ENCODE measurements around the gene ABCA7.
A peak's percentile ranks its signal among the peaks of the same experiment; 100 is the strongest.

The ABCA7 gene

GRCh38 chr19:1039646-1040475 is at the start of gene ABCA7:
TSS of gene ABCA7 (plus strand) at chr19:1040107. CDS start at chr19:1041362, 1,255 bp downstream.
- ATAC-seq (replicated peaks; ENCODE audit: extremely low read depth, poor library complexity, severe bottlenecking) (peak; percentile 96), DNase-seq (ENCODE audit: low spot score in 2 of 2) (peak; percentile 98 to 99)
- Mint-ChIP-seq H3K27ac (ENCODE audit: low read depth) (peak within 1 kb of the TSS; percentile 83), H3K36me3 (ENCODE audit: insufficient read depth) (peaks cover 64% of the 10 kb centered on the region), H3K4me3 (peak within 1 kb of the TSS; percentile 97), H3K27me3 (no peaks in the 10 kb centered on the region), H3K4me1 (peaks cover 47% of the 10 kb centered on the region), H3K9me3 (no peaks in the 10 kb centered on the region)

- H3K36me3 Mint-ChIP-seq (ENCODE audit: insufficient read depth): peaks cover 11% of the 10 kb centered on the region
- H3K4me1 Mint-ChIP-seq: peaks cover 8% of the 10 kb centered on the region
Measured at GRCh38 chr19:990119-990571, 49.8 kb upstream of the ABCA7 start.

GRCh38 chr19:990746-991145 is 49.2 kb upstream of the ABCA7 start:
- H3K9me3 Mint-ChIP-seq: no peaks in the 10 kb centered on the region
- H3K36me3 Mint-ChIP-seq (ENCODE audit: insufficient read depth): peaks cover 11% of the 10 kb centered on the region
- peak overlapping the region; percentile 10 for H3K27ac Mint-ChIP-seq (ENCODE audit: low read depth)
- H3K4me1 Mint-ChIP-seq: peaks cover 8% of the 10 kb centered on the region
- H3K4me3 Mint-ChIP-seq: no peak overlapping the region
- ATAC-seq (replicated peaks; ENCODE audit: extremely low read depth, poor library complexity, severe bottlenecking) (no peak), DNase-seq (ENCODE audit: low spot score in 2 of 2) (no peak)
- H3K27me3 Mint-ChIP-seq: no peaks in the 10 kb centered on the region

More at GRCh38 chr19:990119-990571, 49.8 kb upstream of the ABCA7 start:
- DNase-seq (ENCODE audit: low spot score in 2 of 2) (no peak), ATAC-seq (replicated peaks; ENCODE audit: extremely low read depth, poor library complexity, severe bottlenecking) (no peak)
- H3K27ac Mint-ChIP-seq (ENCODE audit: low read depth): no peak overlapping the region
- H3K4me3 Mint-ChIP-seq: no peak overlapping the region
- H3K27me3 Mint-ChIP-seq: no peaks in the 10 kb centered on the region
- H3K9me3 Mint-ChIP-seq: no peaks in the 10 kb centered on the region

- peaks cover 12% of the 10 kb centered on the region for H3K4me1 Mint-ChIP-seq
- no peak for DNase-seq (ENCODE audit: low spot score in 2 of 2)
- peak overlapping the region; percentile 10 for H3K27ac Mint-ChIP-seq (ENCODE audit: low read depth)
- H3K9me3 Mint-ChIP-seq: no peaks in the 10 kb centered on the region
- peaks cover 13% of the 10 kb centered on the region for H3K36me3 Mint-ChIP-seq (ENCODE audit: insufficient read depth)
- H3K4me3 Mint-ChIP-seq: no peak overlapping the region
- ATAC-seq (replicated peaks; ENCODE audit: extremely low read depth, poor library complexity, severe bottlenecking): peak; percentile 45
- no peaks in the 10 kb centered on the region for H3K27me3 Mint-ChIP-seq
Measured at GRCh38 chr19:991174-991931, 48.6 kb upstream of the ABCA7 start.

GRCh38 chr19:991932-992669 is 47.8 kb upstream of the ABCA7 start:
- Mint-ChIP-seq H3K9me3 (no peaks in the 10 kb centered on the region), H3K27me3 (no peaks in the 10 kb centered on the region), H3K4me3 (no peak overlapping the region), H3K4me1 (peaks cover 18% of the 10 kb centered on the region), H3K27ac (ENCODE audit: low read depth) (no peak overlapping the region), H3K36me3 (ENCODE audit: insufficient read depth) (peaks cover 18% of the 10 kb centered on the region)
- DNase-seq (ENCODE audit: low spot score in 2 of 2) (no peak), ATAC-seq (replicated peaks; ENCODE audit: extremely low read depth, poor library complexity, severe bottlenecking) (no peak)

- Mint-ChIP-seq H3K9me3 (no peaks in the 10 kb centered on the region), H3K4me3 (no peak overlapping the region), H3K27ac (ENCODE audit: low read depth) (no peak overlapping the region), H3K36me3 (ENCODE audit: insufficient read depth) (peaks cover 16% of the 10 kb centered on the region), H3K4me1 (peaks cover 18% of the 10 kb centered on the region), H3K27me3 (no peaks in the 10 kb centered on the region)
- no peak for ATAC-seq (replicated peaks; ENCODE audit: extremely low read depth, poor library complexity, severe bottlenecking)
- DNase-seq (ENCODE audit: low spot score in 2 of 2): no peak
Measured at GRCh38 chr19:992670-993055, 47.2 kb upstream of the ABCA7 start.

GRCh38 chr19:993361-993830 is 46.5 kb upstream of the ABCA7 start:
- Mint-ChIP-seq H3K36me3 (ENCODE audit: insufficient read depth) (peaks cover 16% of the 10 kb centered on the region), H3K4me3 (no peak overlapping the region), H3K9me3 (no peaks in the 10 kb centered on the region), H3K27me3 (peaks cover 2% of the 10 kb centered on the region), H3K27ac (ENCODE audit: low read depth) (no peak overlapping the region), H3K4me1 (peaks cover 18% of the 10 kb centered on the region)
- DNase-seq (ENCODE audit: low spot score in 2 of 2): no peak
- no peak for ATAC-seq (replicated peaks; ENCODE audit: extremely low read depth, poor library complexity, severe bottlenecking)

GRCh38 chr19:993831-994393 is 46.0 kb upstream of the ABCA7 start:
- ATAC-seq (replicated peaks; ENCODE audit: extremely low read depth, poor library complexity, severe bottlenecking): no peak
- no peak for DNase-seq (ENCODE audit: low spot score in 2 of 2)
- Mint-ChIP-seq H3K4me3 (no peak overlapping the region), H3K9me3 (no peaks in the 10 kb centered on the region), H3K36me3 (ENCODE audit: insufficient read depth) (peaks cover 16% of the 10 kb centered on the region), H3K4me1 (peaks cover 15% of the 10 kb centered on the region), H3K27ac (ENCODE audit: low read depth) (no peak overlapping the region), H3K27me3 (peaks cover 7% of the 10 kb centered on the region)

GRCh38 chr19:994516-994915 is 45.4 kb upstream of the ABCA7 start:
- H3K4me1 Mint-ChIP-seq: peaks cover 11% of the 10 kb centered on the region

GRCh38 chr19:995051-995827 is 44.7 kb upstream of the ABCA7 start:
- no peak for DNase-seq (ENCODE audit: low spot score in 2 of 2)
- H3K9me3 Mint-ChIP-seq: no peaks in the 10 kb centered on the region

More at GRCh38 chr19:994516-994915, 45.4 kb upstream of the ABCA7 start:
- DNase-seq (ENCODE audit: low spot score in 2 of 2): no peak
- Mint-ChIP-seq H3K36me3 (ENCODE audit: insufficient read depth) (peaks cover 14% of the 10 kb centered on the region), H3K9me3 (no peaks in the 10 kb centered on the region), H3K4me3 (no peak overlapping the region), H3K27ac (ENCODE audit: low read depth) (no peak overlapping the region), H3K27me3 (peaks cover 13% of the 10 kb centered on the region)
- ATAC-seq (replicated peaks; ENCODE audit: extremely low read depth, poor library complexity, severe bottlenecking): no peak

GRCh38 chr19:996051-996838 is 43.7 kb upstream of the ABCA7 start:
- Mint-ChIP-seq H3K4me3 (peak overlapping the region; percentile 71), H3K9me3 (no peaks in the 10 kb centered on the region), H3K27me3 (peaks cover 21% of the 10 kb centered on the region), H3K27ac (ENCODE audit: low read depth) (peak overlapping the region; percentile 97), H3K36me3 (ENCODE audit: insufficient read depth) (peaks cover 17% of the 10 kb centered on the region), H3K4me1 (peaks cover 15% of the 10 kb centered on the region)
- DNase-seq (ENCODE audit: low spot score in 2 of 2) (peak; percentile 83 to 93), ATAC-seq (replicated peaks; ENCODE audit: extremely low read depth, poor library complexity, severe bottlenecking) (peak; percentile 88)

More at GRCh38 chr19:995051-995827, 44.7 kb upstream of the ABCA7 start:
- H3K27ac Mint-ChIP-seq (ENCODE audit: low read depth): peak overlapping the region; percentile 97
- H3K36me3 Mint-ChIP-seq (ENCODE audit: insufficient read depth): peaks cover 16% of the 10 kb centered on the region
- no peak for ATAC-seq (replicated peaks; ENCODE audit: extremely low read depth, poor library complexity, severe bottlenecking)
- H3K4me1 Mint-ChIP-seq: peaks cover 11% of the 10 kb centered on the region
- no peak overlapping the region for H3K4me3 Mint-ChIP-seq
- H3K27me3 Mint-ChIP-seq: peaks cover 16% of the 10 kb centered on the region

Measured in central memory CD8-positive, alpha-beta T cell (primary cell).